Upper lobe of left lung (tissue), 6 donors: ENCODE data around the gene TTC23. TPM values are rescaled to one million over a fixed set of nuclear protein-coding genes. Genes with fewer than 3 reads are reported as not detected.
A peak's percentile ranks its signal among the peaks of the same experiment; 100 is the strongest.

Experiments used
- ATAC-seq, 2 donors: fragments of 200-7000 bp; cut with Tn5 transposase; one replicate each; pipeline ENCODE4 v1.9.1; 2022; ENCODE audit warnings: mild to moderate bottlenecking in 2 of 2, moderate library complexity in 2 of 2; ENCODE audit not compliant: low FRiP score in 2 of 2
- DNase-seq, 2 donors: peaks; one replicate each; pipeline ENCODE4 v3.0.0-alpha.2; 2019 to 2020
- H3K27ac ChIP-seq, 4 donors: fragments of 200-600 bp; sonication (generic); one replicate each; pipeline ENCODE4 v1.5.1; 2016 to 2019
- H3K27me3 ChIP-seq, 4 donors: fragments of 200-600 bp; sonication (generic); one replicate each; pipeline ENCODE4 v1.5.1; 2017 to 2019
- H3K36me3 ChIP-seq, 4 donors: fragments of 200-600 bp; sonication (generic); one replicate each; pipeline ENCODE4 v1.5.1; 2016 to 2019
- H3K4me1 ChIP-seq, 4 donors: fragments of 200-600 bp; sonication (generic); one replicate each; pipeline ENCODE4 v1.5.1; 2018 to 2019
- H3K4me3 ChIP-seq, 4 donors: fragments of 200-600 bp; sonication (generic); one replicate each; pipeline ENCODE4 v1.5.1; 2017 to 2019; ENCODE audit warnings: mild to moderate bottlenecking in 2 of 4, moderate library complexity in 1 of 4
- H3K9me3 ChIP-seq, 4 donors: fragments of 200-600 bp; sonication (generic); one replicate each; pipeline ENCODE4 v1.5.1; 2018 to 2019
- CTCF ChIP-seq, 6 experiments: fragments of 450-650 bp in 4 of 6; fragments of 200-600 bp in 2 of 6; sonication (generic) in 2 of 6; IDR thresholded peaks; one replicate each; pipeline ENCODE4 v1.5.1; 2016 to 2019; ENCODE audit warnings: antibody characterized with exemption in 6 of 6
- EP300 ChIP-seq, 4 donors: sonication (generic); formaldehyde crosslinking; IDR thresholded peaks; one replicate each; pipeline ENCODE4 v1.5.1; 2017; ENCODE audit warnings: antibody characterized with exemption in 4 of 4, control low read depth in 2 of 4
- POLR2A ChIP-seq, 4 donors: fragments of 450-650 bp; IDR thresholded peaks; one replicate each; pipeline ENCODE4 v1.5.1; 2016 to 2017; ENCODE audit warnings: antibody characterized with exemption in 4 of 4, mild to moderate bottlenecking in 2 of 4
- POLR2AphosphoS5 ChIP-seq, 2 donors: sonication (generic); formaldehyde crosslinking; IDR thresholded peaks; one replicate each; pipeline ENCODE4 v1.5.1; 2017; ENCODE audit warnings: antibody characterized with exemption in 2 of 2
- WGBS, 2 donors: methylation state at CpG; one replicate each; pipeline ENCODE4 v1.1.5; 2017 to 2018; 5-methylcytosine and 5-hydroxymethylcytosine counted together
- total RNA-seq, 6 donors: library from RNA; depleted of rRNA in 4 of 6; stranded (reverse); fragments of >200 nt in 4 of 6; gene quantifications; one replicate each; pipeline versions ENCODE4 v1.1.0 to v1.2.1, GENCODE V29; 2016 to 2021
- donor health status: DM: no; HTN: no; CAD: no; lungs with moderate emphysema.
- donor health status: DM: no; HTN: yes; CAD: no; lungs with severe emphysema.

The TTC23 gene
- total RNA-seq, 6 donors from 2014 or later = 6.2 to 28.0 (median 15.3) TPM

GRCh38 chr15:99106417-99107220 lies 142.8 kb downstream of the TTC23 start:
- 43 to 48% methylated on average over 15 of the region's 15 CpGs for WGBS, 2 donors
- Histone ChIP-seq H3K4me3 (peak overlapping the region; percentile 56 to 64 (median 61)), H3K4me1 (peaks cover 14 to 30% (median 18%) of the 10 kb centered on the region in 4 donors), H3K27ac (peak overlapping the region; percentile 65 to 83 (median 80)), H3K36me3 (no peaks in the 10 kb centered on the region), H3K9me3 (no peaks in the 10 kb centered on the region), H3K27me3 (peaks cover 0 to 14% (median 8%) of the 10 kb centered on the region in 4 donors)
- no peak for ATAC-seq
- no peak for DNase-seq
- TF ChIP-seq POLR2A (IDR thresholded peaks at IDR 0.05) = no peak
- TF ChIP-seq CTCF (IDR thresholded peaks at IDR 0.05) = no peak
- peak in 1 of 2 donors; percentile 44 for TF ChIP-seq POLR2AphosphoS5 (IDR thresholded peaks at IDR 0.05)
- TF ChIP-seq EP300 (IDR thresholded peaks at IDR 0.05) = peak in 1 of 4 donors; percentile 21

- 12 to 17% methylated on average over 1 to 8 of the region's 116 CpGs for WGBS, 2 donors
- DNase-seq (peak in 1 of 2 donors; percentile 91), ATAC-seq (peak; percentile 5 to 30)
- Histone ChIP-seq H3K4me3 (peak overlapping the region; percentile 56 to 64 (median 61)), H3K9me3 (no peaks in the 10 kb centered on the region), H3K4me1 (peaks cover 15 to 31% (median 20%) of the 10 kb centered on the region in 4 donors), H3K36me3 (no peaks in the 10 kb centered on the region), H3K27ac (peak overlapping the region; percentile 65 to 83 (median 80)), H3K27me3 (peaks cover 0 to 14% (median 8%) of the 10 kb centered on the region in 4 donors)
- TF ChIP-seq CTCF (IDR thresholded peaks at IDR 0.05) (peak in 1 of 6 experiments; percentile 17), POLR2A (IDR thresholded peaks at IDR 0.05) (no peak), EP300 (IDR thresholded peaks at IDR 0.05) (no peak), POLR2AphosphoS5 (IDR thresholded peaks at IDR 0.05) (no peak)
Observed at GRCh38 chr15:99105514-99106341, 143.7 kb downstream of the TTC23 start.

GRCh38 chr15:99104788-99105513 lies 144.4 kb downstream of the TTC23 start, which contains the start of gene SYNM:
SYNM (plus strand) TSS chr15:99105080; CDS start chr15:99105200, 120 bp downstream.
- Histone ChIP-seq H3K4me3 (peak within 1 kb of the TSS; percentile 56 to 64 (median 61)), H3K27ac (peak within 1 kb of the TSS; percentile 65 to 83 (median 82)), H3K36me3 (no peaks in the 10 kb centered on the region), H3K4me1 (peaks cover 21 to 39% (median 25%) of the 10 kb centered on the region in 4 donors), H3K27me3 (peaks cover 0 to 17% (median 9%) of the 10 kb centered on the region in 4 donors), H3K9me3 (no peaks in the 10 kb centered on the region)
- DNase-seq (peak; percentile 66 to 93), ATAC-seq (peak; percentile 88 to 91)
- 0 to 2% methylated on average over 3 to 60 of the region's 91 CpGs for WGBS, 2 donors
- peak in 1 of 2 donors; percentile 60 for TF ChIP-seq POLR2AphosphoS5 (IDR thresholded peaks at IDR 0.05)
- TF ChIP-seq POLR2A (IDR thresholded peaks at IDR 0.05) = peak in 1 of 4 donors; percentile 41
- TF ChIP-seq CTCF (IDR thresholded peaks at IDR 0.05) = peak; percentile 74 to 94 (median 92)
- no peak for TF ChIP-seq EP300 (IDR thresholded peaks at IDR 0.05)

DNA sequence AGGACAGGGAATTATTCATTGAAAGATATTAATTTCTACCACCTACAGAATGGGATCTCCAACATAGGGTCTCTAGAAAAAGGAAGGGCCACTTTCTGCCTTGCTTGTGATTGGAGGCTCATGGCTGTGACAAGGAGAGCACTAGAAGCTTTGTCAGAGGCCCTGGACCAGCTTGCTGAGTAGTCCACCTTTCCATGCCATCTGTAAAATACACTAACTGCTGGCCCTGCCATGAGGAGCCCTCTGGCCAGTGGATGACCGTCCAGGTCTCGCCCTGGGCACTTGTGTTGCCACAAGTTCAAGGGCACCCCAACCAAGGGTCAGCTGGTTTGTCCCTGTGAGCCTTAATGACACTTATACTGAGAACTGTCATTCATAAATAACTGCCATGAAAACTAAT lies 146.1 kb downstream of the TTC23 start:
- ATAC-seq (no peak), DNase-seq (no peak)
- Histone ChIP-seq H3K36me3 (no peaks in the 10 kb centered on the region), H3K4me1 (peaks cover 21 to 39% (median 25%) of the 10 kb centered on the region in 4 donors), H3K4me3 (no peak overlapping the region), H3K27ac (no peak overlapping the region), H3K27me3 (peaks cover 0 to 17% (median 9%) of the 10 kb centered on the region in 4 donors), H3K9me3 (no peaks in the 10 kb centered on the region)
- WGBS, 2 donors = 73 to 100% methylated on average over 1 to 2 of the region's 2 CpGs
- TF ChIP-seq EP300 (IDR thresholded peaks at IDR 0.05) (no peak), POLR2AphosphoS5 (IDR thresholded peaks at IDR 0.05) (no peak), POLR2A (IDR thresholded peaks at IDR 0.05) (no peak), CTCF (IDR thresholded peaks at IDR 0.05) (no peak)
